Heart left ventricle (tissue), 16 donors: Measurements from ENCODE around the gene B3GAT2. TPM values are rescaled to one million over a fixed set of nuclear protein-coding genes. Genes with fewer than 3 reads are reported as not detected.

Experiments used
- ATAC-seq, 4 donors: fragments of 200-7000 bp; cut with Tn5 transposase; one replicate each; pipeline ENCODE4 v1.9.1; 2020 to 2022; ENCODE audit warnings: moderate library complexity in 4 of 4, mild to moderate bottlenecking in 3 of 4, moderate number of reproducible peaks in 1 of 4
- DNase-seq, 5 donors: peaks; one replicate each; pipeline ENCODE4 v3.0.0-alpha.2; 2020
- H3K27ac ChIP-seq, 12 donors: fragments of 200-600 bp; sonication (generic) in 4 of 12; one replicate each; pipeline versions ENCODE4 v1.5.0 to v1.8.0; 2016 to 2022; ENCODE audit warnings: mild to moderate bottlenecking in 2 of 12
- H3K27me3 ChIP-seq, 9 donors: fragments of 200-600 bp; sonication (generic) in 2 of 9; one replicate each; pipeline versions ENCODE4 v1.5.1 to v1.8.0; 2016 to 2022; ENCODE audit warnings: mild to moderate bottlenecking in 3 of 9
- H3K36me3 ChIP-seq, 9 donors: fragments of 200-600 bp; sonication (generic) in 2 of 9; one replicate each; pipeline versions ENCODE4 v1.5.0 to v1.8.0; 2018 to 2022; ENCODE audit warnings: mild to moderate bottlenecking in 2 of 9
- H3K4me1 ChIP-seq, 12 donors: fragments of 200-600 bp; sonication (generic) in 4 of 12; one replicate each; pipeline versions ENCODE4 v1.5.0 to v1.8.0; 2016 to 2022; ENCODE audit warnings: mild to moderate bottlenecking in 3 of 12
- H3K4me3 ChIP-seq, 12 donors: fragments of 200-600 bp; sonication (generic) in 4 of 12; one replicate each; pipeline versions ENCODE4 v1.5.0 to v1.8.0; 2017 to 2022; ENCODE audit warnings: mild to moderate bottlenecking in 9 of 12, moderate library complexity in 4 of 12
- H3K9me3 ChIP-seq, 12 donors: fragments of 200-600 bp; sonication (generic) in 4 of 12; one replicate each; pipeline versions ENCODE4 v1.5.0 to v1.8.0; 2016 to 2022; ENCODE audit warnings: mild to moderate bottlenecking in 1 of 12
- POLR2A ChIP-seq, 2 donors: fragments of 450-650 bp; IDR thresholded peaks; one replicate each; pipeline ENCODE4 v1.6.1; 2017; ENCODE audit warnings: antibody characterized with exemption in 2 of 2, mild to moderate bottlenecking in 2 of 2, moderate library complexity in 2 of 2
- WGBS, 4 donors: extraction: QIAGEN DNeasy Blood & Tissue Kit in 2 of 4; methylation state at CpG; one replicate each; pipeline versions ENCODE4 v1.1.5 to v1.1.7; 2013 to 2018; 5-methylcytosine and 5-hydroxymethylcytosine counted together
- intact Hi-C, 10 donors: fragments of 100-400 bp; cut with DNase I; formaldehyde crosslinking; loops; one replicate each; pipeline versions ENCODE4 v1.11.1 to v1.14.2; 2022
- polyA plus RNA-seq, 2 donors: library from polyadenylated mRNA; stranded (reverse); fragments of 200-250 nt; gene quantifications; one replicate each; pipeline ENCODE4 v1.2.3, GENCODE V29; 2013
- total RNA-seq, 9 donors: library from RNA; depleted of rRNA in 2 of 9; stranded (reverse); fragments of >200 nt in 2 of 9; fragmentation: NEBNext Ultra II Directional in 3 of 9; extraction: Animal tissue kit (Norgen Biotek cat#: 25700) in 3 of 9; gene quantifications; one replicate each; pipeline versions ENCODE4 v1.1.0 to v1.2.4, GENCODE V29; 2016 to 2023
- TF ChIP-seq, protein P1 (sequence below), 12 donors: fragments of 200-600 bp; sonication (generic) in 4 of 12; IDR thresholded peaks; one replicate each; pipeline versions ENCODE4 v1.5.0 to v1.8.0; 2018 to 2022; ENCODE audit warnings: antibody characterized with exemption in 12 of 12, mild to moderate bottlenecking in 5 of 12
- donor health status: ischemic (EF 13 %, LVEDD 7.1; RV severe dilation, severe dysfunction).
- donor health status: healthy with polysubstance abuse.
- donor health status: DM: no; HTN: yes; CAD: no.
- donor health status: DM: no; HTN: no; CAD: no.
- donor health status: ischemic (EF 25% LVEDD 6.9; RV normal size, moderate dysfunction).
- donor health status: ischemic (EF 25% LVEDD 5.7; RV mildly dilated, moderate dysfunction).
- donor health status: healthy.
- donor health status: DM: yes; HTN: yes; CAD: no.
- donor health status: ischemic (EF 35%, LVEDD 5.7; RV mildly dilated, moderate dysfunction).
- donor health status: nonischemic (EF 11% LVEDD 7.7; RV severe dilation, severe dysfunction).
- donor health status: DM: yes; HTN: yes; CAD: no.
- donor health status: PGD.
- donor health status: ischemic (EF 29% LVEDD 5.4; RV normal size, mild dysfunction).
- donor health status: nonischemic (EF 23%, LVEDD 6.1; RV moderate dilation, normal function).

B3GAT2 gene
- total and polyA plus RNA-seq, 11 donors = 0.04 to 0.09 (median 0.07) TPM; not detected in 5

DNA sequence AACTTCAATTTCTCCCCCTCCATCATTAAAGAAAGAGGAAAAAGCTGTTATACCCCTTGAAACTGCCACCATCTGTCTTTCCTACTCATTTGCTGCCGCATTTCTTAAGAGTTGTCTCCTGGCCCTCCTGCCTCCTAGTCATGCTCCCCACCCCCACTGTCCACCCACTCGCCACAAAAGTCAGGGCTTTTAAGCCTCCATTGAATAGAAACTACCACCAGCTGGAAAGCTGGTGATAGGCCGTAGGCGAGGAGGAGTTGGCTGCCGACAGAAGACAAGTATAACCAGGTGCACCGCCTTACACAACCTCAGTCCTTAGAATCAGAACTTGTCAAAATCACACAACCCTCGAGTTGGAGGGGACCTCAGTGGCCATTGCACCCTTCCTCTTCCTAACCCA lies 67.6 kb downstream of the B3GAT2 start:
- Histone ChIP-seq H3K9me3 (no peaks in the 10 kb centered on the region), H3K36me3 (no peaks in the 10 kb centered on the region), H3K4me1 (no peaks in the 10 kb centered on the region), H3K27me3 (no peaks in the 10 kb centered on the region), H3K27ac (no peak overlapping the region), H3K4me3 (no peak overlapping the region)
- TF ChIP-seq, protein P1, sequence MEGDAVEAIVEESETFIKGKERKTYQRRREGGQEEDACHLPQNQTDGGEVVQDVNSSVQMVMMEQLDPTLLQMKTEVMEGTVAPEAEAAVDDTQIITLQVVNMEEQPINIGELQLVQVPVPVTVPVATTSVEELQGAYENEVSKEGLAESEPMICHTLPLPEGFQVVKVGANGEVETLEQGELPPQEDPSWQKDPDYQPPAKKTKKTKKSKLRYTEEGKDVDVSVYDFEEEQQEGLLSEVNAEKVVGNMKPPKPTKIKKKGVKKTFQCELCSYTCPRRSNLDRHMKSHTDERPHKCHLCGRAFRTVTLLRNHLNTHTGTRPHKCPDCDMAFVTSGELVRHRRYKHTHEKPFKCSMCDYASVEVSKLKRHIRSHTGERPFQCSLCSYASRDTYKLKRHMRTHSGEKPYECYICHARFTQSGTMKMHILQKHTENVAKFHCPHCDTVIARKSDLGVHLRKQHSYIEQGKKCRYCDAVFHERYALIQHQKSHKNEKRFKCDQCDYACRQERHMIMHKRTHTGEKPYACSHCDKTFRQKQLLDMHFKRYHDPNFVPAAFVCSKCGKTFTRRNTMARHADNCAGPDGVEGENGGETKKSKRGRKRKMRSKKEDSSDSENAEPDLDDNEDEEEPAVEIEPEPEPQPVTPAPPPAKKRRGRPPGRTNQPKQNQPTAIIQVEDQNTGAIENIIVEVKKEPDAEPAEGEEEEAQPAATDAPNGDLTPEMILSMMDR (IDR thresholded peaks at IDR 0.05) = no peak
- no peak for TF ChIP-seq POLR2A (IDR thresholded peaks at IDR 0.05)
- WGBS, 4 donors = 89 to 91% (median 89%) methylated on average over 7 of the region's 7 CpGs
- ATAC-seq (no peak), DNase-seq (no peak)
- intact Hi-C loops = loop anchor here in 6 of 10 donors (10.0 kb wide), 3 partner anchors 324 to 574 kb away; partner anchors contain the start of gene SDHAF4 (in 1 of the 6)

DNA sequence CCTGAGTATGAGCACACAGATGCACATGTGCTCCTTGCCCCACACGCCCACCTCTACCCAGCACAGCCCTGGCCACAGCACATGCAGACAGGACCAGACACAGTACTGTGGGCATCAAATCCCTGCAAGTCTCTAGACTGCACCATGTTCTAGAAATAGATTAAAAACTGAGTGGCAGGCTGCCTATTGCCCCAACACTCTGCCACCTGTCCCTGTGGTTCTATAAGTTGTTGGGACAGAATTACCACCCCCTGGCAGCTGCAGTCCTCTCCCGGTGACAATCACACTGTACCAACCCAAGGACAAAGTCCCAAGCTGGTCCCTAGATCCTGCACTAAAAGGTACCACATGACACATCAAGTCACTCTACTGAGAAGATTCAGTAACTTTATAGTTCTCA lies 70.2 kb downstream of the B3GAT2 start:
- ATAC-seq = peak in 1 of 4 donors; percentile 19
- DNase-seq = no peak
- Histone ChIP-seq H3K4me3 (no peak overlapping the region), H3K4me1 (no peaks in the 10 kb centered on the region), H3K27me3 (no peaks in the 10 kb centered on the region), H3K36me3 (no peaks in the 10 kb centered on the region), H3K9me3 (no peaks in the 10 kb centered on the region), H3K27ac (no peak overlapping the region)
- TF ChIP-seq, protein P1 (IDR thresholded peaks at IDR 0.05) = no peak
- TF ChIP-seq POLR2A (IDR thresholded peaks at IDR 0.05) = no peak
- intact Hi-C loops = loop anchor here in 6 of 10 donors (10.0 kb wide), 3 partner anchors 322 to 572 kb away; partner anchors contain the start of gene SDHAF4 (in 1 of the 6)
- WGBS, 4 donors = 86 to 90% (median 89%) methylated on average over 2 of the region's 2 CpGs

DNA sequence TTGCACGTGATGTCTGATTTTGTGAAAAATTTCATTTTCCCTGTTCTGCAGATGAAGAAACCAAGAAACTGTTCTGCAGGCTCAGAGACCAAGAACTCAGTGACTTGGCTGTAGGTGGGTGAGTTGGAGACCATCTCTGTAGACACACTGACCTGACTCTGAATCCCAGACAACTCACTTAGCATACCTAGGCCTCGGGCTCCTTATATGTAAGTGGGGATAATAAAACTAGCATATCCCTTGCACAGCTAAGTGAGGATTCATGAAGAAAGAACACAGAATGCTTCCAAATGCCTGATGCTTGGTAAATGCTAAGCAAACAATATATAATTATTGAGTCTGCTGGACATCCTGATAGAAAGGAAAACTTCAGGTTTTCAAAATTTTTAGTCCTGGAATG lies 70.8 kb downstream of the B3GAT2 start:
- DNase-seq (no peak), ATAC-seq (no peak)
- Histone ChIP-seq H3K9me3 (no peaks in the 10 kb centered on the region), H3K27me3 (no peaks in the 10 kb centered on the region), H3K4me1 (no peaks in the 10 kb centered on the region), H3K36me3 (no peaks in the 10 kb centered on the region), H3K27ac (no peak overlapping the region), H3K4me3 (no peak overlapping the region)
- TF ChIP-seq POLR2A (IDR thresholded peaks at IDR 0.05) = no peak
- TF ChIP-seq, protein P1 (IDR thresholded peaks at IDR 0.05) = no peak
- intact Hi-C loops = loop anchor here in 6 of 10 donors (10.0 kb wide), 3 partner anchors 321 to 571 kb away; partner anchors contain the start of gene SDHAF4 (in 1 of the 6)
- WGBS, 4 donors = 77 to 91% (median 90%) methylated on average over 2 of the region's 2 CpGs

DNA sequence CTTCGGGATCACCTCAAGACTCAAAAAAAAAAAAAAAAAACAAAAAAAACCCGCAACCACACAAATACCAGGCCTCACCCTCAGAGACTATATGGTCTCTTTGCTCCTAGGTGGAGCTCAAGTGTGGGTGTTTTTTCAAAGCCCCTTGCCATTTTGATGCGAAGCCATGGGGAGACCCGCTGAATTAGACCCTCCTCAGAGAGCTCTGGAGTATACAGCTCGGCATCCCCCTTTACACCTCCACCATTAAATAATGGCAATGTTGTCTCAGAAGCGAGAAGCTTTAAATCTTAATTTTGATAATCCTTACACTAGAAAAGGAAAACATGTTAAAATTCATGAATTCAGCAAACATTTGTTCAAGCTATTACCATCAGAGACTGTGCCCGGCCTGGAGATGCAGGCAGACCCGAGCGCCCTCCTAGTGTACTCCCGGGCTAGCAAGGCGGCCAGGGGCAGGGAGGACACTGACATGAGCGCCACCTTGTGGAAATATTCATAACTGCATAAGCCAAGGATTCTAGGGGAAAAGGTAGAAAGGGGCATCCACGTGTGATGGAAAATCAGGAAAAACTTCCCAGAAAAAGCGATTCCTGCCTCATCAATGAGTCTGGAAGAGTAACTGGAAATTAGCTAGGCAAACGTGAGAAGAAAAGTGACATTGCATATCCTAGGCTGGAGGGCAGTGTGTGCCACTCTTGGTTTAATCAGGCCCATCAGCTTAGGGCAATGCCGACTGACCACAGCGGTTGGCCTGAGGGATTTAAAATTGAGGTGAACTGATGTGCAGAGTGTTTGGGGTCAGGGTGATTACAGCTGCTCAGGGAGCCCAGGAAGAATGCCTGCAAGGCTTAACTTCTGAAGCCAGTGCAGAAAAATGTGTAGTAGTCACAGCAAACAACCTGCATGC lies 72.5 kb downstream of the B3GAT2 start:
- intact Hi-C loops = loop anchor here (1.0 to 10.0 kb wide), 11 partner anchors 176 to 570 kb away; partner anchors contain the start of gene SDHAF4 (in 1 of the 10)
- peak; percentile 48 to 72 (median 57) for DNase-seq
- Histone ChIP-seq H3K4me1 (no peaks in the 10 kb centered on the region), H3K27ac (no peak overlapping the region), H3K27me3 (no peaks in the 10 kb centered on the region), H3K4me3 (no peak overlapping the region), H3K9me3 (no peaks in the 10 kb centered on the region), H3K36me3 (no peaks in the 10 kb centered on the region)
- no peak for TF ChIP-seq POLR2A (IDR thresholded peaks at IDR 0.05)
- TF ChIP-seq, protein P1 (IDR thresholded peaks at IDR 0.05) = peak; percentile 79 to 96 (median 93)
- ATAC-seq = peak; percentile 48 to 90 (median 85)
- WGBS, 4 donors = 40 to 42% (median 41%) methylated on average over 17 of the region's 17 CpGs
